NCI-H748 (cell line): ENCODE data around the gene ATP2B2.
"Not testable (repeated sequence)": the region's sequence is repeated elsewhere in the genome, so short reads cannot be mapped to it uniquely, and the experiment has no call there.

Experiments used
- DNase-seq: peaks from one replicate; lab custom pipeline; 2025; ENCODE audit not compliant: unreplicated experiment; lab: John Stamatoyannopoulos, UW

Gene ATP2B2

DNA sequence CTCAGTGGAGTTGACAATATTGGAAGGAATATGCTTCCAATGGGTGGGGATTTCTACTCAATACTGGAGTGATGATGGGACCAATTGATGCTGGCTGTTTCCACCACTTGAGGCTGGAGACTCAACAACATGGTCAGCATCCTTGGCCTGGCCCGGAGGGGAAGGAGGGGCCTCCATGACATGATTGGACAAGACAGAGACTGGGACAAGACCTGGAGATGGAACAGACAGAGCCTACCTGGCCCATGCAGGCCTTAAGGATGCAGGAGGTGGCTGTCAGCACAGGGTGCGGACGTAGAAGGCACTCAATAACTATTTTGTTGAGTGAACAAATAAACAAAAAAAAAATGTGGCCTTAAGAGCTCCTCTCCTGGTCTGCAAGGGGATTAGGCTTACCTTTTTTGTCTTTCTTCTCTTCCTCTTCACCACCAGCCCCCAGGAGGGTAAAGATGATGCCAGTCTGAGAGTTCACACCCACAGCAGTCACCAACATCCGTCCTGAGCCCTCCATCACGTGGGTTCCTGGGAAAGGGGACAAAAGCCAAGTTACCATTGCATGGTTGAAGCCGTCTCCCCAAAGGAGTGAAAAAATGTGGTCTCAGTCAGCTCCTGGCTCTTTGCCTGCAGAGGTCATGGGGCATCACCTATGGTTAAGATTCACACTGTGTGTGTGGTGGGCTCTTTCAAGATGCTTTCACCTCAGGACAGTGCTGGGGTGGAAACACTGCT, 117.3 kb downstream of the ATP2B2 start:
- no peak for DNase-seq

DNA sequence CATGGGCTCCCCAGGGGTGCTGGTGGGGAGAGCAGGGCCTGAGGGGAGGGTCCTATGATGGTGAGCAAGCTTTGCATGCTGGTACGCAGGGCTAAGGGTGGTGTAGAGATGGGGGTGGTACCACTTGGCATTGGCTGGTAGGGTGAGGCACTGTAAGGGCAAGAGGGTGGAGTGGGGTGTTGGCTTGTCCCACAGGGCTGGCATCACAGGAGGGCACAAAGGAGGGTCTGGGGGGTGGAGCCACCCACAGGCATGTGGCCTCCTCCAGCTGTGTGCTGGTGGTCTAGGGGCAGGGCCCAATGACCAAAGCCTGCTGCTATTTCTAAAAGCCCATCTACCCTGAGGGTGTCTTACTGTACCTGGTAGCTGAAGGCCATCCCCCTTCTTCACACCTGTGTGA, 119.3 kb downstream of the ATP2B2 start:
- no peak for DNase-seq

DNA sequence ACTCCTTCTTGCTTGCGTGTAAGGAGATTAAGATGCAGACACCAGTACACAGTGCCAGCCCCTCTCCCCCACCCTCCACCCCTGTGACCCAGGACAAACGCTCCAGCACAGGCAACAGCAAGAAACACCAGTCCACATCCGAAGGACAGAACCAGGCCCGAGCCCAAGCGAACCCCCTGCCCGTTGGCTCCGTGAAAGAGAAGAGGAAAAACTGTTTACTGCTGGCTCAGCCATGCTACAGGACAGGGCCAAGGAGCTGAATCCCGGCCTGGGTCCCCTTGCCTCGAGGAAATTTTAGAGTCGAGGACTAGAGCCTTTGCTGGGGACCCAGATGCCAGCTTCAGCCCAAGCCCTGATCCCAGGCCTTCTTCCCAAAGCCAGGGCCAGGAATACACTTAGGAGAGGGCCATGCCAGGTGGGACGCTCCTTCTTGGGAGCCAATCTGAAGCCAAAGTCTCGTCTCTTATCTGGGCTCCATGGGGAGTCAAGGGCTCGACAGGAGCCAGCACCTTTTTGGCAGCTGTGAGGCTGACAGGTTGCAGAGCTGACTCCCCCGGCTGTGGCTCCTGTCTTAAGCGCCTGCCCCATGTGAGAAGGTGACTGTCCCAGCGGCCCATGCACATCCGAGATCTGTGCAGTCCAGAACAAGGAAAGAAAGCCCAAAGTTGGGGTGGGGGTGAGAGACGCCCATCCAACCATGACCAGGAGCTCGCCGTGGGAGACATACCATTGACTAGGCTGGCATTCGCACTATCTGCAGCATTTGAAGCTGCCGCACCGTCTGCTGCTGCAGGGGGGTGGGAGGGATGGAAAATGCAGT, 120.6 kb downstream of the ATP2B2 start:
- no peak for DNase-seq

DNA sequence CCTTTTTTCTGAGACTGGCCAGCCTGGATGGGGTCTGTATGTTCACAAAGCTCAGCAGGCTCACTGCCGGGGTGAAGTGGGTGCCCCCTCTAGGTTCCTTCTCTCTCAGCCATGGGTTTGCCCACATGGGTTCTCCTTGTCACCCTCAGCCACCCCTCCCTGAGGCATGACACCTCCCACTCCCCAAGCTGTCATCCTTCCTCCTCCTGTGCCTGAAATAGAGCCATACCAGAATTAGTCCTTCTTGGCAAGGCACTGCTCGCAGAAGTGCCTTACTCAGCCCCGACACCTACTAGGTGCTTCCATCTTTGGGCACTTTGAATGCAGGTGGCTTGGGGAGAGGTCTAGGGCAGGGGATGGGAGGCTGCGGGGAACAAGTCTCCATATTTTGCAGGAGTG, 121.5 kb downstream of the ATP2B2 start:
- DNase-seq: no peak

DNA sequence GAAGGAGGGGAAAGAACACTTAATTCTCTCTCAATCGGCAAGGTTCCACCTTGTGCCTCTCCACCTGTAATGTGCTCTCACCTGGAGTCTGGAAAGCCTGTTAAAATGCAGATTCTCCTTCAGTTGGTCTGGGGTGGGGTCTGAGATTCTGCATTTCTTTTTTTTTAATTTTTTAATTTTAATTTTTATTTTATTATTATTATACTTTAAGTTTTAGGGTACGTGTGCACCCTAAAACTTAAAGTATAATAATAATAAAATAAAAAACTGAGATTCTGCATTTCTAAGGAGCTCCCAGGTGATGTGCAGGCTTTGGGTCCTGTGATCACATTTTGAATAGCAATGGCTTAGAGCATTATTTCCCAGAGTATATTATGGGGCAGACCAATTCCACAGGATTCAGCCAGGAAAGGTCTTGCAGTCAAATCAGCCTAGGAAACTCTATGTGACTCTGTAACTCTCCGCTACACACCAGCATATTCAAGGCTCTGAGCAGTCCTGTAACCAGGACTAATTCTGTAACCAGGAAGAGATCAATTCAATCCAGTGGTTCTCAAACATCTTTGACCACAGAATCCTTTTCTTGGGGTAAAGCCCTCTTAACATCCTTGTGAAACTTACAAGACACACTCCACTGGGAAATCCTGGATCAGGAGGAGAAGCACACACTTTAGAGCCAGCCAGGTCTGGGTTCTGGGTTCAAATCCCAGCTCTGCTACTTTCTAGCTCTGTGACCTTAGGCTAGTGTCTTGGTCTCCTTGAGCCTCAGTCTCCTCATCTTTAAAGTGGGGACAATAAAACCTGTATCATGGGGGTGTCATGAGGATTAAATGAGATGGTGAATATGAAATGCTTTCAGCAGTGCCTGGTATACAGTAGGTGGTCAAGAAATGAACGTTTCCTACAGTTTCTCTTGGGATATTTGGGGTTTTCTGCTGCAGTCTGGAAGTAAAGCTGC, 122.2 kb downstream of the ATP2B2 start:
- DNase-seq: no peak

DNA sequence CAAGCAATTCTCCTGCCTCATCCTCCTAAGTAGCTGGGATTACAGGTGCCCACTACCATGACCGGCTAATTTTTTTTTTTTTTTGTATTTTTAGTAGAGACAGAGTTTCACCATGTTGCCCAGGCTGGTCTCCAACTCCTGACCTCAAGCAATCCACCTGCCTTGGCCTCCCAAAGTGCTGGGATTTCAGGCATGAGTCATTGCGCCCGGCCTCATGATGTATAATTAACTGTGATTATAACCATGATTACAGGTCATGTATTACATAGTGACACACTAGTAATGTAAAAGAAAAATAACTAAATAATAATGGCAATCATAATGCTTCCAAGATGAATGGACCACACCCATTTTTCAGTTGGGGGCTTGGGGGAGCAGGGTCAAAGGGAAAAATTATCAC, 122.9 kb downstream of the ATP2B2 start:
- DNase-seq: not testable (repeated sequence)

DNA sequence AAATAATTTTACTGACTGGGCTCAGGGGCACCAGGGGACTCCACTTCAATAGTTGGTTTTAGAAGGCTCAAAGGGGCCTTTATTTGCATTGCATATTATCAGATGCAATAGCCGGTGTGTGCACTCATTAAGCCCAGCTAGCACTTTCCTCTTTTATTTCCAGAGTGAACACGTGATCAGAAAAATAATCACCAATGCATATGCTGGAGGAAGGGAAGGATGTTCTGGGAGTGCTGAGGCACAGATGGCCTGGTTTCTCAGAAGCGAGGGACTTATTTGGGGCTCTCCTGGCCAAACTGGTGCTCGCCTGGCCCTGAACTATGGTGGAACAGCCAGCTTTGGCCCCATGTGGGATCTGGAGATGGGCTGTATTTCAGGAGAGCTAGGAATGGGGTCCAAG, 124.0 kb downstream of the ATP2B2 start:
- DNase-seq: peak; percentile 8

DNA sequence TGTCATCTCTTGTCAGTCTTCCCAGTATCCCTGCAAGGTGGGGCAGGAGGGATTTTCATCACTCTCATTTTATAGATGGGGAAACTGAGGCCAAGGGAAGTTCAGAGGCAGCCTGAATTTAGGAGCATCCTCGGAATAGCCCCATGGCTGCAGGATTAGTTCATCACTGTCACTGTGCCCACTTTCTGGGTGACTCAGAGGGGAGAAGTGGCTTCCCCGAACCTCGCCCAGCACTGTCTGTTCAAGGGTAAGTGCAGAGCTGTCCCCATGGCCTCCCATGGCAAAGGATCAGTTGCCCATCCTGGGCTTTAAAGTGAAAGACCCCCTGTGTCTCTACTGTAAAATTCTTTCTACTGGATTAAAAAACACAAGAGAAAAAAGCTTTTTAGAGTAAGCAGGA, 124.5 kb downstream of the ATP2B2 start:
- DNase-seq: no peak

DNA sequence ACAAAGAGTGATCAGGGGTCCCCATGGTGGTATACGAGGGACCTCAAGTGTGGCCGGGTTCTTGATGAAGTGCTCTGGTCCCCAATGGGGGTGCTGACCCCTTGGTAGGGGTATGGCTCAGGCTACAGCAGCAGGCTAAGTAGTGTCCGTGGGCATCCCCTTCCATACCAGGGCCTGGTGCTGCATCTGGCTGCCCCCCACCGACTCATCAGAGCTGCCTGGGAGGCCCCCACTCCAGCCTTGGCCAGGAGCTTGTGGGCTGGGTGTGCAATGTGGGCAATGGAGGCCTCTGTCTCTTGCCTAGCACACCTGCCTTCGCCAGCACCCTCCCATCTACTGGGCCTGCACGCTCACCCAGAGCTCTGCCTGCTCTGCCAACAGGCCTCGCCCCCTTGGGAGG, 125.4 kb downstream of the ATP2B2 start:
- no peak for DNase-seq

DNA sequence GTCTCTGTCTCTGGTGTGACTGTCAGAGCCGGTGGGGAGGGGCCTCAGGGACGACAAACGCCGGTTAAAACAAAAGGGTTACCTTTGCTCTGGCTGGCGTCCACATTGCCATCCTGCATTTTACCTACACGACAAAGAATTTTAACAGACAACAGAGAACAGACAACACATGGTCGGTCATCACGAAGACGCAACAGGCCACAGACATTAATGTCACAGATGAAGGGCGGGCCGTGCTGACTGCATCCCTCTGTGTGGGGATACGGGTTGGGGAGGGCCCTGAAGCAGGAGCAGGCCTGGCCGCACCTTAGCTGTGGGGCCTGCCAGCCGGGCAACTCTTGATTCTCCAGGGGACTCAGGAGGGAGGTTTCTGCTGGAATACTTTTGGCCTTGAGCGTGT, 126.2 kb downstream of the ATP2B2 start:
- DNase-seq: no peak

DNA sequence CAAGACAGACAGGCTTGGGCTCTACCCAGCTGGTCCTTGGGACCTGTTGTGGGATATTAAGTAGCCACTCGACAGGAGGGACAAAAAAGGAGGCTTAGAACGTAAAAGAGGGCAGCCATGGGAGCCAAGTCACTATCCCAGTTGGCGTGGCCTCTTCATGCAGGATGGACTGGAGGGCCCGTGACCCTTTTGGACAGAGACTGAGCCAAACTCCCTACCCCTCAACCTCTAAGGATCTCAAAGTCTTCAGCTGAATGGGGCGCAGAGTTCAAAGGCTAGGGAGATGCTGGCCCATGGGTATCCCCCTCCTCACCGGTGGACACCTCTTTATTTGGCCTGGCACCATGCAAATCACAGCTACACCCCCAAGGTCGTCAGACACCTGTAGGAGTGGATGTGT, 126.6 kb downstream of the ATP2B2 start:
- no peak for DNase-seq

DNA sequence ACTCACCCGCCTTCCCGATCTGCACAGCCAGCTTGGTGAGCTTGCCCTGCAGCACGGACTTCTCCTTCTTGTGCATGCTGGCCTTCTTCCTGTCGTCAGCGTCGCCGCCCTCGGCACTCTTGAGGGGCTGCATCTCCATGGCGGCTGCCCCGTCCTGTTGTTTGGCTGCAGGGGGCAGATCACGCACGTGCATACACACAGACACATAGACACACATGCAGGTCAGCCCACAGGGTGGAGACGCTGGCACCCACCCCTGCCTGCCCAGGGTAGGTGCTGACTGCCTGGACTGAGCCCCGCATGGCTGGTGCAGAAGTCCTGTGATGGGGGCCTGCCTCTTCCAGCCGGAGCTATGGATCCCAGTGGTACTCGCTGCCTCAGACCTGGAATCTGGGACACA, 127.1 kb downstream of the ATP2B2 start:
- no peak for DNase-seq

DNA sequence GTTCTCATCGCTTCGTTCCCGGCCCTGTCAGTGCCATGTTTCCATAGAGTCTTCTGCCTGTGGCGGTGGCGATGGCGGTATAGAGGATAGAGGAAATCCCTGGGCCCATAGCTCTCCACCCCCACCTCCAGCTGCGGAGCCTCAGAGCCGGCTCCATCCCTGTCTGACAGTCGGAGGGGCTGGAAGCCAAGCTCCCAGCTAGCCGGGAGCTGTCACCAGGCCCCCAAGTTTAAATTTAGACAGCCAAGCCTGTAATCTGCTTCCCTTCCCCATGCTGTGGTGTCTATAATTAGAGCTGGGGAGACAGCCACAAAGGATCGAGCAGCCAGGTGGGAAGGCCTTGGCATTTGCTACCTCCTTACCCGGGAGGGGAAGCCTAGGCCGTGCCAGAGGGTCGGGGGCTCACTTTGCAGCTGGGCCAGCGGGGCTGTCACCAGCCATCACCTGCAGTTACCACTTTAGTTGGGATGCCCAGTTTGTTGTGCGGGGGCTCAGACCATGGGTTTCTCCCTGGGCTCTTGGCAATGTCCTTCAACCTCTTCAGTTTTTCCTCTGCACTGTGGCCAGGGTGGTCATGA, 128.1 kb downstream of the ATP2B2 start:
- DNase-seq: no peak

DNA sequence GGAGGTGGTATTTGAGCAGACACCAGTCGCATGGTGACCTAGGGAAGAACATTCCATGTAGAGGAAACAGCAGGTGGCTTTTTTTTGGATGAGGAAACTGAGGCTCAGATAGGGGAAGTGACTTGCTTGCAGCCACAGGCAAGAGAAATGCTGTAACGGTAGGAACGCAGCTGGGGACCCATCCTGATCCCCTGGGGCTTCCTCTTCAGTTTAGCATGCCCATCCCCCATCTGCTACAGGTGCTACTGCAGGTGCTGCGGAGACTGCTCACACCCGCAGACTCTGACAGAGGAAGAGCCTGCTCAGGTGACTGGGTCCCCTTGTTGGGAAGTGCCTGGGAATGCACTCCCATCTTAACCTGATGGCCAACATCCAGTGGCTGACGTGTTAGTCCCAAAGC, 129.0 kb downstream of the ATP2B2 start:
- no peak for DNase-seq

DNA sequence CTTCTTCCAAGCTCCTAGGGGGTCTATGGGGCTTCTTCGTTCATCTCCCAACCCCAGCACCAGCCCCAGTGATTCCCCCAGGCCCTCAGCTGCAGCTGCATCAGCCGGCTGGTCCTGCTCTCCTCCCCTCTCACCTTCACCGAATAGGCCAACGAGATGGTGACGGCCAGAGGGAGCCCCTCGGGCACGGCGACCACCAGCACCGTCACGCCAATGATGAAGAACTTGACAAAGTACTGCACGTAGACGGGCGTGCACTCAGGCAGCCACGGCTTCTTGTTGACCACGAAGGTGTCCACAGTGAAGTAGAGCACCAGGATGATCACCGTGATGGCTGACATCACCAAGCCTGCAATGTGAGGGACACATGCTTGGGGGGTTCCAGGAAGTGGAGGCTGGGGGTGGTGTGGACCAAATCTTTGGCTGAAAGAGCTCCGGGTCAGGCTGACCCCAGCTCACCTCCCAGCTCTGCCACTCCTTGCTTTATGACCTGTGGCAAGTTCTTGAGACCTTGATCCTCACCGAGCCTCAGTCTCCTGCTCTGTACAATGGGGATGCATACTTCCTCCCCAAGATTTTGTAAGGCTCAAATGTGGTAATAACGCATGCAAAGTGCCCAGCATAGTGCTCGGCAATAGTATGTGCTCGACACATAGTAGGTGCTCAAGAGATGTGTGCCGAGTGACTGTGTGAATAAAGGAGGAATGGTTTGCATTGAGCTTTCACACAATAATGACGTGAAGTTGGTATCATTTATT, 129.9 kb downstream of the ATP2B2 start:
- DNase-seq: no peak

DNA sequence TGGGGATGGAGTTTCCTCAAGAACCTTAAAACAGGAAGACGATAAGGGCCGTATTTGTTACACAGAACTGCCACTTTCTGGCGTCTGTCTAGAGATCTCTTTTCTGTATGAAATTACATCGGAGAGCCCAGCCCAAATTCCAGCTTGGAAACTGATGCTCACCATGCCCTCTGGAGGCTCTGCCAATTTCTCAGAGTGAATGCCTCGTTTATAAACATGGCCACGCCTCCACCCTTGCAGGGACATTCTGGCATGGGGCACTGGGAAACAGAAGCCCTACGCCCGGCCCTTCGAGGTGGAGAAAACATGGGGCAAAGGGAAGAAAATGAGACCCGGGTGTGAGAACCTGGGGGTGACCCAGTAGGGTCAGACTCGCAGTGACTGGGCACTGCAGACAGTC, 131.1 kb downstream of the ATP2B2 start:
- no peak for DNase-seq

DNA sequence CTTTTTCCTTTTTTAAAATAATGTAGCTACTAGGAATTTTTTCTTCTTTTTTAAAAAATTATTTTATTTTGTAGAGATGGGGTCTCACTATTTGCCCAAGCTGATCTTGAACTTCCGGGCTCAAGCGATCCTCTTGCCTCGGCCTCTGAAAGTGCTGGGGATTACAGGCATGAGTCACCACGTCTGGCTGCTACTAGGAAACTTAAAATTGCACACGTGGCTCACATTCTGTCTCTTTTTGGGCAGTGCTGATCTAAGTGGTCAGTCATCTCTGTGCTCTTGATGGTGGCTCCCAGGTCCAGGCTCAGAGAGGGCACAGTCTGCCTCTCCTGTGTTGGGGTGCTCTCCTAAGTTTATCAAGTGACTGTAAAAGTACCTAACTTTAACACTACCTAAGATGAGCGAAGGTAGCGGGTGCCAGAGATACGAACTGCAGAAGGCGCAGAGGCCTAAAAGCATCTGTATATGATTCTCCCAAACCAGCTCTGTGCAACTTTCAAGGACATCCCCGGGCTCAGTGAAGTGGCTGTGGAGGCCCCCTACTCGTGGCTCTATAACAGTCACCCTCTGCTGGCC, 131.6 kb downstream of the ATP2B2 start:
- no peak for DNase-seq

DNA sequence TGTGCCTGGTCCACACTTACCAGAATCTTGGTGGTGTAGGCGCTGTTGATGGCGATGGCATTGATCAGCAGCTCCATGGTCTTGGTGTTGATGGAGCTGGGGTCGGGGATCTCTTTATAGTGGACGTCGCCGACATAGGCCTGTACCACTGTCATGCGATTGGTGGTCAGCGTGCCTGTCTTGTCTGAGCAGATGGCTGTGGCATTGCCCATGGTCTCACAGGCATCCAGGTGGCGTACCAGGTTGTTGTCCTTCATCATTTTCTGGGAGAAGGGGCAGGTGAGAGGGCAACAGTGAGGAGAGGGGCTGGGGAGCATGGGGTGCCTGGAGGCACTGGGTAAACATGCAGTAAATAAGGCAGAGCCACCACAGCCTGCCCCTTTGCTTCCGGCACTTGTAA, 133.6 kb downstream of the ATP2B2 start:
- no peak for DNase-seq

DNA sequence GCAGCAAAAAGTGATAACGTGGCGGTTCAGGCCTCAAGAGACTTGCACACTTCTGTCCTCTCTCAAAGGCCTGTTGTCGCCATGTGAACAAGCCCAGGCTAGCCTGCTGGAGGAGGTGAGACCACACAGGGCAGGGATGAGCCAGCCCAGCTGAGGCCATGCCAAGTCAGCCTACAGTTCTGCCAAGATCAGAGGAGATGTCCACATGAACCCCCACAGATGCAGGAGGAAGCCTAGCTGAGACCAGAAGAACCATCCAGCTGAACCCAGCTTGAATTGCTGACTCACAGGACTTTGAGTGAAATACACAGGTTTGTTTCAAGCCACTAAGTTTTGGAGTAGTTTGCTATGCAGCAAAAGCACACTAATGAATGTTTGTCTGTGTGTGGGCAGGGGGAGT, 134.2 kb downstream of the ATP2B2 start:
- DNase-seq: no peak

DNA sequence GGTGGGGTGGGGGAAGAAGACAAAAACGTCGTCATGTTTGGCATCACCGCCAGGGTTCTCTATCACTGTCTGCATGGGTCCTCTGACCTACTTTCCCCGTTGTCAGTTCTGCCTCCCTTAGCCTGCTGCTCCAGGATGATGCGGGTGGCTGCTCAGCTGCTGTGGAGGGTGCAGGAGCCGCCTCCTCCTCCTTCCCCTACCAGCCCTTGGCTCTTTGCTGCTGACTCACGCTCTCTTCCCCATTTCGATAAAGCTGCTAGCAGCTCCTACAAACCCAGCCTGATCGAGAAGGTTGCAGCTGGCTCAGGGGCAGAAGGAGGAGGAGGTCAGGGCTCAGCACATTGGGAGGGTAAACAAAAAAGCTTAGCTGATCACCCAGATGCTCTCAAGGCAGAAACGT, 135.0 kb downstream of the ATP2B2 start:
- no peak for DNase-seq
